Testis (tissue), 5 donors: ENCODE measurements around the gene CHIT1. TPM values are rescaled to one million over a fixed set of nuclear protein-coding genes. Genes with fewer than 3 reads are reported as not detected.

Source experiments
- DNase-seq: peaks from one replicate; pipeline ENCODE4 v3.0.0-alpha.2; 2019
- H3K27ac ChIP-seq, 2 donors: fragments of 200-600 bp; sonication (generic); one replicate each; pipeline ENCODE4 v1.5.1; 2019
- H3K27me3 ChIP-seq: fragments of 200-600 bp; sonication (generic); one replicate; pipeline ENCODE4 v1.5.1; 2019
- H3K36me3 ChIP-seq: fragments of 200-600 bp; sonication (generic); one replicate; pipeline ENCODE4 v1.5.1; 2017; ENCODE audit warnings: low read depth; ENCODE audit errors: missing control alignments
- H3K4me1 ChIP-seq: fragments of 200-600 bp; sonication (generic); one replicate; pipeline ENCODE4 v1.5.1; 2019
- H3K4me3 ChIP-seq, 2 donors: fragments of 200-600 bp; sonication (generic); one replicate each; pipeline ENCODE4 v1.5.1; 2017 to 2019
- H3K9me3 ChIP-seq: fragments of 200-600 bp; sonication (generic); one replicate; pipeline ENCODE4 v1.5.1; 2017
- CTCF ChIP-seq, 3 experiments: fragments of 450-650 bp in 2 of 3; fragments of 200-600 bp in 1 of 3; sonication (generic) in 1 of 3; IDR thresholded peaks; one replicate each; pipeline ENCODE4 v1.5.1; 2016 to 2019; ENCODE audit warnings: antibody characterized with exemption in 3 of 3, mild to moderate bottlenecking in 2 of 3, moderate library complexity in 1 of 3
- POLR2A ChIP-seq: fragments of 450-650 bp; IDR thresholded peaks from one replicate; pipeline ENCODE4 v1.6.1; 2017; ENCODE audit warnings: antibody characterized with exemption, mild to moderate bottlenecking, moderate library complexity
- WGBS, 2 donors: methylation state at CpG; one replicate each; pipeline ENCODE4 v1.1.5; 2018; 5-methylcytosine and 5-hydroxymethylcytosine counted together
- intact Hi-C: fragments of 100-400 bp; cut with DNase I; formaldehyde crosslinking; loops from one replicate; pipeline ENCODE4 v1.15.1; 2023; ENCODE audit warnings: low total_unique reads
- long read RNA-seq, 2 donors: transcript quantifications; one replicate each; lab custom pipeline, GENCODE V29; 2026
- polyA plus RNA-seq: library from polyadenylated mRNA; stranded (reverse); fragments of 350-450 nt; fragmentation: Illumina TruSeq; extraction: RNeasy Lipid Tissue Mini Kit (QIAGEN cat#74804); gene quantifications from one replicate; pipeline ENCODE4 v1.2.3, GENCODE V29; 2014; ENCODE audit warnings: low read depth, low replicate concordance; ENCODE audit not compliant: insufficient read depth
- total RNA-seq, 2 donors: library from RNA; depleted of rRNA; stranded (reverse); fragments of >200 nt; gene quantifications; one replicate each; pipeline ENCODE4 v1.2.3, GENCODE V29; 2016

The CHIT1 gene
- under 1 TPM; 0.08 to 0.62 TPM for total RNA-seq
- polyA plus RNA-seq = 9.9 TPM
- long read RNA-seq, donor 1 = 0 reads
- long read RNA-seq, donor 2 = 0 reads

GRCh38 chr1:203229471-203230135 lies at the start of gene CHIT1:
Gene CHIT1, minus strand, starts transcription at chr1:203229673. Its CDS starts 37 bp downstream, at chr1:203229636.
- DNase-seq = no peak
- Histone ChIP-seq H3K4me3 (no peak within 1 kb of the TSS), H3K4me1 (no peaks in the 10 kb centered on the region), H3K27ac (no peak within 1 kb of the TSS), H3K9me3 (no peaks in the 10 kb centered on the region), H3K27me3 (no peaks in the 10 kb centered on the region), H3K36me3 (no peaks in the 10 kb centered on the region)
- intact Hi-C loops = no loop called here
- WGBS, 2 donors = 91 to 95% methylated on average over 7 of the region's 7 CpGs
- TF ChIP-seq CTCF (IDR thresholded peaks at IDR 0.05) (no peak), POLR2A (no peak)

GRCh38 chr1:203278885-203279406 lies 49.5 kb upstream of the CHIT1 start:
- TF ChIP-seq POLR2A = no peak
- TF ChIP-seq CTCF (IDR thresholded peaks at IDR 0.05) = no peak
- intact Hi-C loops = loop anchor here (10.0 kb wide), 1 partner anchor 206 kb away; no protein-coding TSS in a partner anchor
- peaks cover 40% of the 10 kb centered on the region for H3K4me1 ChIP-seq
- H3K9me3 ChIP-seq = no peaks in the 10 kb centered on the region
- no peak overlapping the region for H3K4me3 ChIP-seq
- DNase-seq = no peak
- H3K27ac ChIP-seq = peak overlapping the region; percentile 73 to 83
- H3K36me3 ChIP-seq = no peaks in the 10 kb centered on the region
- 34 to 46% methylated on average over 8 of the region's 8 CpGs for WGBS, 2 donors
- no peaks in the 10 kb centered on the region for H3K27me3 ChIP-seq

GRCh38 chr1:203278082-203278884 lies 48.8 kb upstream of the CHIT1 start:
- 22 to 31% methylated on average over 12 to 13 of the region's 13 CpGs for WGBS, 2 donors
- intact Hi-C loops = loop anchor here (10.0 kb wide), 1 partner anchor 207 kb away; no protein-coding TSS in a partner anchor
- peak; percentile 95 for DNase-seq
- Histone ChIP-seq H3K4me3 (no peak overlapping the region), H3K27ac (peak overlapping the region; percentile 73 to 83), H3K27me3 (no peaks in the 10 kb centered on the region), H3K4me1 (peaks cover 46% of the 10 kb centered on the region), H3K9me3 (no peaks in the 10 kb centered on the region), H3K36me3 (no peaks in the 10 kb centered on the region)
- peak; percentile 6 for TF ChIP-seq POLR2A
- TF ChIP-seq CTCF (IDR thresholded peaks at IDR 0.05) = peak in 1 of 3 experiments; percentile 15

- TF ChIP-seq CTCF (IDR thresholded peaks at IDR 0.05) = no peak
- TF ChIP-seq POLR2A = no peak
- H3K27ac ChIP-seq = peak overlapping the region; percentile 56 to 83
- intact Hi-C loops = loop anchor here (10.0 kb wide), 1 partner anchor 208 kb away; no protein-coding TSS in a partner anchor
- H3K27me3 ChIP-seq = no peaks in the 10 kb centered on the region
- no peaks in the 10 kb centered on the region for H3K9me3 ChIP-seq
- peaks cover 48% of the 10 kb centered on the region for H3K4me1 ChIP-seq
- peak; percentile 58 for DNase-seq
- no peak overlapping the region for H3K4me3 ChIP-seq
- WGBS, 2 donors = 52 to 65% methylated on average over 8 to 9 of the region's 9 CpGs
- H3K36me3 ChIP-seq = no peaks in the 10 kb centered on the region
Measured at GRCh38 chr1:203276916-203277545, 47.6 kb upstream of the CHIT1 start.
